GM19351 (cell line): ENCODE data around the gene CNBD2.
"Not testable (repeated sequence)": the region's sequence is repeated elsewhere in the genome, so short reads cannot be mapped to it uniquely, and the experiment has no call there.

Experiments used
- ATAC-seq: cut with Tn5 transposase; IDR thresholded peaks from one replicate; pipeline ENCODE4 v1.9.1; 2021; ENCODE audit warnings: mild to moderate bottlenecking, moderate library complexity; ENCODE audit not compliant: unreplicated experiment

CNBD2 gene

DNA sequence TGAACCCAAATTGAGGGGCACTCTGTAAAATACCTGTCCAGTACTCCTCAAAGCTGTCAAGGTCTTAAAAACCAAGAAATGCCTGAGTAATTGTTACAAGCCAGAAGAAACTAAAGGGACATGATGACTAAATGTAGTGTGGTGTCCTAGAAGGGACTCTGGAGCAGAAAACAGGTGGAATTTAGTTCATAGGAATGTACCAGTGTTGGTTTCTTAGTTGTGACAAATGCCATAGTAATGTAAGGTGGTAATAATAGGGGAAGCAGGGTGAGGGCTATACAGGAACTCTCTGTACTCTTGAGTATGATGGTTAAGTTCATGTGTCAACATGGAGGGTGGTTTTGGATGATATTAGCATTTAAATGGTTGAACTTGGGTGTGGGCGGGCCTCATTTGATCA is 92.3 kb downstream of the CNBD2 start:
- ATAC-seq: no peak

DNA sequence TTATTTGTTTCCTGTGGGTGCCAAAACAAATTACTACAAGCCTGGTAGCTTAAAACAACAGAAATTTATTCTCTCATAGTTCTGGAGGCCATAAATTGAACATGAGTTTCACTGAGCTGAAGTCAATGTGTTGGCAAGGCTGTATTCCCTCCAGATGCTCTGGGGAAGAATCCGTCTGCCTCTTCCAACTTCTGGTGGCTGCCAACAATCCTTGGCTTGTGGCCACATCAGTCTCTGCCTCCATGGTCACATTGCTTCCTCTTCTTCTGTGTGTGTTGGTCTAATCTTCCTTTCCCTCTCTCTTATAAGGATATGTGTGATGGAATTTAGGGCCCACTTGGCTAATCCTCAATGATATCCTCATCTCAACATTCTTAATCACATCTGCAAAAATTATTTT is 93.4 kb downstream of the CNBD2 start:
- ATAC-seq: no peak

DNA sequence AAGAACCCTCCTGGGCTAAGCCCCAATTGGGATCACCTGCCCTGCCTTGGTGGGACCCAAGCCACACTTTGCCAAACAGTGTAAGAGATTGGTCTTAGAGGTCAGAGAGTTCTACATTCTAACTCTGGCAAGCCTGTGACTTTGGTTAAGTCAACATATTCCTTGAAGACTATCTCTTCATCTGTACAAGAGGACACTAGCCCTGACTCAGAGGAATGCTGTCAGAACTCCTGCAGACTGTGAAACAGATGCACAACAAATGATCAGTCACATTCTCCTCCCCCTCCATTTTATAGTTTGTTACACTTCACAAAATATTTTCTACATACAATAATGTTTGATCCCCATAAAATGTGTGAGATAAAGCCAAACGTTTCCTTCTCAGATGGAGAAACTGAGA is 94.4 kb downstream of the CNBD2 start:
- no peak for ATAC-seq

DNA sequence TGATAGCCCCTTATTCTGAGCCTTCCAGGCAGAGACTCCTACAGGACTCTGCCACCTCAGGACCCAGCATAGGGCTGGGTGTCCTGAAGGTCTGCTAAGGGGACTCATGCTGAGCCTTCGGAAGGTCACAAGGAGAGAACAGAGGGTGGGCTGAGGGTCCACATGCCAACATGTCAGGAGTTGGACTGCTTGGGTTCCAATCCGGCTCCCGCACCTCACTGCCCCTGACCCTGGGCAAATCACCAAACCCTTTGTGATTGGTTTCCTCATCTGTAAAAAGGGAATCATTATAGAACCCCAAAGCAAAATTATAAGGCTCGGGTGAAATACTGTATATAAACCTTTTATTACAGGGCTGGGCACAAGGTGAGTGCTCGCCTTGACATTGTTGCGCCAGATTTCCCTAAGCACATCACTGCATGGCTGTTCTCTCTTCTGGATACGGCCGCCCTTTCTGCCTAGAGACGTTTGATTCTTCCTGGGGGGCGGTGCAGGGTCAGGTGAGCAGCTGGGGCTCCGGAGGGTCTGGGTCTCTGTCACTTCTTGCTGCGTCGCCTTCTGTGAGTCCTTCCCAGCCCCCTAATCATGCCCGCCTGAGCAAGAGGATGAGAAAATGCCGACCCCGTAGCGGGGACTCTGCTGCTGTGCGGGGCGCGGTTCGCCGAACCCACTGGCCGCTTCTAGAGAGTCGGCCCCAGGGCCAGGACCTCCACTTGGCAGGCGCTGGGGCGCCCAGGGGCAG is 95.7 kb downstream of the CNBD2 start:
- ATAC-seq: no peak

DNA sequence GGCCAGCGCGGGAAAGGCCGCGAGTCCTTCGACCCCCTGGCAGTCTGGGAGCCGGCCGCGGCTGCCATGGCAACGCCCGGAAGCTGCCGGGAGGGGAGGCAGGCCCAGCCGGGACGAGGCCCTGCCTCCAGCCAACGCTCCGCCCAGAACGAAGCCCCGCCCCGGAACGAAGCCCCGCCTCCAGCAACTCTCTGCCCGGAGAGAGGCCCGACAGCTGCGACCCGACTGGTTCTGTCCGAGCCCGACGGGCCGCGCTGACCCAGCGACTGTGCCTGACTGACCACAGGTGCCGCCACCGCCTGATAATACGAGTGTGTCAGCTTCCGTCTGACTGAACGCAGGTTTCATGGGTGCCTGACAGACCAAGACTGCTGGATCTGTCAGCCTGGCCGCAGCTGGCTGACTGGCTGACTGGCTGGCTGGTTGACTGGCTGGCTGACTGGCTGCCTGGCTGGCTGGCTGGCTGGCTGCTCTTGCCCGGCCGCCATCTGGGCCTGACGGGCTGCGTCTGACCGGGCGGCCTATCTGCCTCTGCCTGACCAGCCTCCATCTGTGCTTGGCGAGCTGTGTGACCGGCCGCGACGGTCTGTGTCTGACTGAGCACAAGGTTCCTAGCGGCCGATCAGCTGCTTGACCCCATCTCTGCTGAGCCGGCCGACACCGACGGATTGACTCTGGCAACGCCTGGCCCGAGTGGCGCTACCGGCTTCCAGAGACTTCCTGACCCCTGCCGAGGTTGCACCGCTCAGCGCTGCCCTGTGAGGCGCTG is 96.5 kb downstream of the CNBD2 start:
- ATAC-seq: peak; percentile 96

DNA sequence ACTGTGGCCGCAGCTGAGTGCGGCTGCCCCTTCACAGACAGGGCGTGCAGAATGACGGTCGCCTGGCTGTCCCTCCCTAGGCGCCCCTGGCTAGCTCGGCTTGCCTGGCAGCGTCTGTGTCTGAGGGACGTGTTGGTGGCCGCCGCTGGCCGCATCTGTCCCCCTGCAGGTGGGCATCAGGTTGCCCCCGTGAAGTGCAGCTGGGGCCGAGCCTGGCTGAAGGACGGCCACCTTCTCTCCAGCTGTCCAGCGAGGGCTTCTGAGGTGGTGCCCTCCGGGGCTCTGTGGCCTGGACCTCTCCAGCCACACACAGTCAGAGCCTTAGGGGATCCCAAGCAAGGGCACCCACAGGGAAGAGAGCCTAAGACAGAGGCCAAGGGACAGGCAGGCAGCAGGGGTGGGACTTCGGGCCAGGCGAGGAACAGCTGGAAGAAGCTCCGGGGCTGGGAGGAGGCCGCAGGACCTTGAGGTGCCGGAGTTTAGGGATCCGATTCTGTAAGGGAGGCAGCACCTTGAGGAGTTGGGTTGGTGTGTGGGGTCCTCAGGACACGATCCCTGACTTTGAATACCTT is 97.1 kb downstream of the CNBD2 start:
- no peak for ATAC-seq

DNA sequence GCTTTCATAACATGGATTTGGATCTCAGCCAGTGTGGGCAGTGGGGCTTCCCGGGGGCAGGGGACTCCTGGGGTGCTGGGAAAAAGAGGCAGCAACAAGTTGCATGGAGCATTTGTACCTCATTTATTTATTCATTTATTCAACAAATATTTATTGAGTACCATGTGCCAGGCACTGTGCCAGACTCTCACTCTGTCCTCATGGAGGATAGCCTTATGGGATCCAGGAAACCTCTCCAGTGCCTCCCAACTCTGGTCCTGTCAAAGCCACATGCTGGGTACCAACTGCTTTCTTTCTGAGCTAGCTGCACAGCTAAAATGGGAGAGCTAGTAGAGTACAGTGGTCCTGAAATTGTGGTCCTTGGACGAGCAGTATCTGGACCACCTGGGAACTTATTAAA is 98.4 kb downstream of the CNBD2 start:
- no peak for ATAC-seq

DNA sequence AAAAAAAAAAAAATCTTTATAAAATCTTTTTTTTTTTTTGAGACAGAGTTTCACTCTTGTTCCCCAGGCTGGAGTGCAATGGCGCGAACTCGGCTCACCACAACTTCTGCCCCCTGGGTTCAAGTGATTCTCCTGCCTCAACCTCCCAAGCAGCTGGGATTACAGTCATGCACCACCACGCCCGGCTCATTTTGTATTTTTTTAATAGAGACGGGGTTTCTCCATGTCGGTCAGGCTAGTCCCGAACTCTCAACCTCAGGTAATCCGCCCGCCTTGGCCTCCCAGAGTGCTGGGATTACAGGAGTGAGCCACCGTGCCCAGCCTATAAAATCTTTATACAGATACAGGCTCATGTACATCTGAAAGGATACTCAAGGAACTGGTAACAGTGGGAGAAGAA is 100.1 kb downstream of the CNBD2 start:
- ATAC-seq: not testable (repeated sequence)

DNA sequence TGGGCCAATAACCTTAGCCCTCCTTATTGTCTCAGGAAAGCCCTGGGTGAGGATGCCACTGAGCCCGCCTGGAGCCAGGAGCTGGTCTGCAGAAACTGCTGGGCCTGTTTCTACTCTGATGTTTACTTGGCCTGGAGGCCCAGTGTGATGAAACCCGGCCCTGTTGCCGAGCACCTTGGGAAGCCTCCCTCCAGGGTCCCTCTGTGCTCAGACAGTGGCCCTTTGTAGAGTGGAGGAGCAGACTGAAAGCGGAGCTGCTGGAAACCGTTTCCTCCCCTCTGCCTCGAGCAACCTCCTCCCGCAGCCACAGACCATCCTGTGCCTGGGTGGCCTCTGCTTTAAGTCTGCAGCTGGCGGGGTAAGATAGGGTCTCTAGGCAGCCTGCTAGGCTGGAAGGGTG is 102.1 kb downstream of the CNBD2 start:
- no peak for ATAC-seq

DNA sequence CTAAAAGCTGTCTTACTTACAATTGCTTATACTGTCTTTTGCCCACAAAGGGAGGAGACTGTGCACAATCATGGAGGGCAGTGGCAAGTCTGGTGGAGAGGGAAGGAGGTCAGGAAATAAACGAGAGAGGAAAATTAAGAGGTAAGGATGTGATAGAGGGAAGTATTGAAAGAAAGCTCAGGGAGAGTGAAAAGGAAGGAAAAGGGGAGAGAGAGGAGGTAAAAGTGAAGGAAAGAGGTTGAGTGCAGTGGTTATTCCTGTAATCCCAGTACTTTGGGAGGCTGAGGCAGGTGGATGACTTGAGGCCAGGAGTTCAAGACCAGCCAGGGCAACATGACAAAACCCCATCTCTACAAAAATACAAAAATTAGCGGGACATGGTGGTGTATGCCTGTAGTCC is 103.5 kb downstream of the CNBD2 start:
- no peak for ATAC-seq

DNA sequence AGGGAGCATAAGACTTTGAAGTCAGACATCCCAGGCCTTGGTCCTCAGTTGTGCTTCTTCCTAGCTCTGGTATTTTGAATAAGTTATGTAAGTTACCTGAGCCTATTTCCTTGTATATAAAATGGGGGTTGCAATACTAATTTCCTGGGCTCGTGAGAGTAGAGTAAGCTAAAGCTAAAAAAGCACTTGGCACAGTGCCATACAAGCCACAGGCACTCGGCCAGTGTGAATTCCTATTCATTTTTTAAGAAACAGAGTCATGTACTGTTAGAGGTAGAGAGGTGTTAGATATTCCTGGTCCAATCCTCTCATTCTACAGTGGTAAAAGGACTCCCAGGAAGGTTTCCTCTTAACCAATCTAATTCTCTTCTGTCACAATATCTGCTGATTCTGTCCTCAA is 106.6 kb downstream of the CNBD2 start:
- no peak for ATAC-seq

DNA sequence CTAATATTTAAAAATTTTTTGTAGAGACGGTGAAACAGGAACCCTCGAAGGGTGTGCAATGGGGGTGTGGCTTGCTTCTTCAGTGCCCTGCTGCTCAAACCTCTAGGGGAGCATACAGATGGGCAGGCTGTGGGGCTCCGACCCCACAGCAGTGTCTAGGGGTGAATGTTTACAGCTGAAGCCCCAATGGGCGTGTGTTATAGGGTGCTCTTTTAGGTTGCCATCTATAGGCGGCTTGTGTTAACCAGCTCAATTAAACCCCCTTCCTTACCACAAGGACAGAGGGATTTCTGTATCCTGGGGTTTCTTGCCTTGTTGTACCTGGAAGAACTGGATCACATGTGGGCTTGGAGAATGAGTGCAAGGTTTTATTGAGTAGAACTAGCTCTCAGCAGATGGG is 109.4 kb downstream of the CNBD2 start:
- not testable (repeated sequence) for ATAC-seq

DNA sequence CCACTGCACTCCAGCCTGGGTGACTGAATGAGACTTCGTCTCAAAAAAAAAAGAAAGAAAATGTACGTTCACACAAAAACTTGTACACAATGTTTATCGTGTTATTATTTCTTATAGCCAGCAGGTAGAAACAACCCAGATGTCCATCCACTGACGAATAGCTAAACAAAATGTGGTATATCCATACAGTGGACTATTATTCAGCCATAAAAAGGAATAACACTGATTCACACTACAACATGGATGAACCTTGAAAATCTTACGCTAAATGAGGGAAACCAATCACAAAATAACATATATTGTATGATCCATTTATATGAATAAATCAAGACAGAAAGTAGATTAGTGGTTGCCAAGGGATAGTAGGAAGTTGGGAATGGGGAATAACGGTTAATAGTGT is 111.1 kb downstream of the CNBD2 start:
- ATAC-seq: no peak

DNA sequence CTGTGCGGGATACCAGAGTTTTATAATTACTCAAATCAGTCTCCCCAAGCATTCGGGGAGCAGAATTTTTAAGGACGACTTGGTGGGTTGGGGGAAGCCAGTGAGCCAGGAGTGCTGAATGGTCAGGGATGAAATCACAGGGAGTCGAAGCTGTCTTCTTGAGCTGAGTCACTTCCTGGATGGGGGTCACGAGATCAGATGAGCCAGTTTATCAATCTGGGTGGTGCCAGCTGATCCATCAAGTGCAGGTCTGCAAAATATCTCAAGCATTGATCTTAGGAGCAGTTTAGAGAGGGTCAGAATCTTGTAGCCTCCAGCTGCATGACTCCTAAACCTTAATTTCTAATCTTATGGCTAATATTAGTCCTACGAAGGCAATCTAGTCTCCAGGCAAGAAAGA is 111.6 kb downstream of the CNBD2 start:
- ATAC-seq: not testable (repeated sequence)
